Upper lobe of left lung (tissue), 6 donors: Measurements from ENCODE around the gene MDM2. TPM values are rescaled to one million over a fixed set of nuclear protein-coding genes. Genes with fewer than 3 reads are reported as not detected.
A peak's percentile ranks its signal among the peaks of the same experiment; 100 is the strongest.

Experiments
- ATAC-seq, 2 donors: fragments of 200-7000 bp; cut with Tn5 transposase; one replicate each; pipeline ENCODE4 v1.9.1; 2022; ENCODE audit warnings: mild to moderate bottlenecking in 2 of 2, moderate library complexity in 2 of 2; ENCODE audit not compliant: low FRiP score in 2 of 2
- DNase-seq, 2 donors: peaks; one replicate each; pipeline ENCODE4 v3.0.0-alpha.2; 2019 to 2020
- H3K27ac ChIP-seq, 4 donors: fragments of 200-600 bp; sonication (generic); one replicate each; pipeline ENCODE4 v1.5.1; 2016 to 2019
- H3K27me3 ChIP-seq, 4 donors: fragments of 200-600 bp; sonication (generic); one replicate each; pipeline ENCODE4 v1.5.1; 2017 to 2019
- H3K36me3 ChIP-seq, 4 donors: fragments of 200-600 bp; sonication (generic); one replicate each; pipeline ENCODE4 v1.5.1; 2016 to 2019
- H3K4me1 ChIP-seq, 4 donors: fragments of 200-600 bp; sonication (generic); one replicate each; pipeline ENCODE4 v1.5.1; 2018 to 2019
- H3K4me3 ChIP-seq, 4 donors: fragments of 200-600 bp; sonication (generic); one replicate each; pipeline ENCODE4 v1.5.1; 2017 to 2019; ENCODE audit warnings: mild to moderate bottlenecking in 2 of 4, moderate library complexity in 1 of 4
- H3K9me3 ChIP-seq, 4 donors: fragments of 200-600 bp; sonication (generic); one replicate each; pipeline ENCODE4 v1.5.1; 2018 to 2019
- CTCF ChIP-seq, 6 experiments: fragments of 450-650 bp in 4 of 6; fragments of 200-600 bp in 2 of 6; sonication (generic) in 2 of 6; IDR thresholded peaks; one replicate each; pipeline ENCODE4 v1.5.1; 2016 to 2019; ENCODE audit warnings: antibody characterized with exemption in 6 of 6
- EP300 ChIP-seq, 4 donors: sonication (generic); formaldehyde crosslinking; IDR thresholded peaks; one replicate each; pipeline ENCODE4 v1.5.1; 2017; ENCODE audit warnings: antibody characterized with exemption in 4 of 4, control low read depth in 2 of 4
- POLR2A ChIP-seq, 4 donors: fragments of 450-650 bp; IDR thresholded peaks; one replicate each; pipeline ENCODE4 v1.5.1; 2016 to 2017; ENCODE audit warnings: antibody characterized with exemption in 4 of 4, mild to moderate bottlenecking in 2 of 4
- POLR2AphosphoS5 ChIP-seq, 2 donors: sonication (generic); formaldehyde crosslinking; IDR thresholded peaks; one replicate each; pipeline ENCODE4 v1.5.1; 2017; ENCODE audit warnings: antibody characterized with exemption in 2 of 2
- WGBS, 2 donors: methylation state at CpG; one replicate each; pipeline ENCODE4 v1.1.5; 2017 to 2018; 5-methylcytosine and 5-hydroxymethylcytosine counted together
- total RNA-seq, 6 donors: library from RNA; depleted of rRNA in 4 of 6; stranded (reverse); fragments of >200 nt in 4 of 6; gene quantifications; one replicate each; pipeline versions ENCODE4 v1.1.0 to v1.2.1, GENCODE V29; 2016 to 2021
- donor health status: DM: no; HTN: no; CAD: no; lungs with moderate emphysema.
- donor health status: DM: no; HTN: yes; CAD: no; lungs with severe emphysema.

MDM2 gene
- total RNA-seq, 6 donors from 2014 or later = 64.6 to 162 (median 108) TPM

DNA sequence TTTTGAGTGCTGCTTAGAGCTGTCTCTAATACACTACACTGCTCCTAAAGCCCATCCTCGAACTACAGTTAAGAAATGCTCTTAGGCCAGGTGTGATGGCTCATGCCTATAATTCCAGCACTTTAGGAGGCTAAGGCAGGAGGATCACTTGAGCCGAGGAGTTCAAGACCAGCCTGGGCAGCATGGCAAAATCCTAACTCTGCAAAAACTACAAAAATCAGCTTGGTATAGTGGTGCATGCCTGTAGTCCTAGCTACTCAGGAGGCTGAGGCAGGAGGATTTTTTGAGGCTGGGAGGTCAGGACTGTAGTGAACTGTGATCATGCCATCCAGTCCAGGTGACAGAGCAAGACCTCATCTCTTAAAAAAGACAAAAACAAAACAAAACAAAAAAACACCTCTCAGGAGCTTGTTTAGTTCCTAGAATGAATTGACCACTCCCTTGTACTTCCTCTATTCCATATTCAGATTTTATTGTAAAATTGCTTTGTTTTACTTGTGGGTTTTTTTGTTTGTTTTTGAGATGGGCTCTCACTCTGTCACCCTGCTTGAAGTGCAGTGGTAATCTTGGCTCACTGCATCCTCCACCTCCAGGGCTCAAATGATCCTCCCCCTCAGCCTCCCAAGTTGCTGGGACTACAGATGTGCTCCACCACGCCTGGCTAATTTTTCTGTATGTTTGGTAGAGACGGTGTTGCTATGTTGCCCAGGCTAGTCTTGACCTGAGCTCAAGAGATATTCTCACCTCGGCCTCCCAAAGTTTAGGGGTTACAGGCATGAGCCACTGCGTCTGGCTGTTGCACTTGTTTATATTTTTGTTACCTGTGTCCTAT, 13.6 kb downstream of the MDM2 start:
- no peak for ATAC-seq
- Histone ChIP-seq H3K4me3 (no peak overlapping the region), H3K27me3 (no peaks in the 10 kb centered on the region), H3K4me1 (no peaks in the 10 kb centered on the region), H3K27ac (no peak overlapping the region), H3K36me3 (peaks cover 54 to 99% (median 76%) of the 10 kb centered on the region in 4 donors), H3K9me3 (no peaks in the 10 kb centered on the region)
- TF ChIP-seq POLR2A (IDR thresholded peaks at IDR 0.05) (no peak), CTCF (IDR thresholded peaks at IDR 0.05) (no peak), EP300 (IDR thresholded peaks at IDR 0.05) (no peak), POLR2AphosphoS5 (IDR thresholded peaks at IDR 0.05) (no peak)
- WGBS, 2 donors = 93 to 94% methylated on average over 6 of the region's 6 CpGs
- DNase-seq = no peak

- no peak for DNase-seq
- Histone ChIP-seq H3K27me3 (no peaks in the 10 kb centered on the region), H3K4me3 (no peak overlapping the region), H3K4me1 (no peaks in the 10 kb centered on the region), H3K27ac (no peak overlapping the region), H3K36me3 (peaks cover 61 to 99% (median 72%) of the 10 kb centered on the region in 4 donors), H3K9me3 (no peaks in the 10 kb centered on the region)
- TF ChIP-seq POLR2AphosphoS5 (IDR thresholded peaks at IDR 0.05) (no peak), EP300 (IDR thresholded peaks at IDR 0.05) (no peak), POLR2A (IDR thresholded peaks at IDR 0.05) (no peak), CTCF (IDR thresholded peaks at IDR 0.05) (no peak)
- ATAC-seq = no peak
- WGBS, 2 donors = 80 to 94% methylated on average over 3 of the region's 3 CpGs
Measured at GRCh38 chr12:68823696-68824095, 15.7 kb downstream of the MDM2 start.

GRCh38 chr12:68824131-68824530, 16.2 kb downstream of the MDM2 start:
- Histone ChIP-seq H3K4me1 (no peaks in the 10 kb centered on the region), H3K4me3 (no peak overlapping the region), H3K9me3 (no peaks in the 10 kb centered on the region), H3K36me3 (peaks cover 57 to 99% (median 72%) of the 10 kb centered on the region in 4 donors), H3K27ac (no peak overlapping the region), H3K27me3 (no peaks in the 10 kb centered on the region)
- no peak for ATAC-seq
- DNase-seq = peak in 1 of 2 donors; percentile 60
- 95 to 99% methylated on average over 5 of the region's 5 CpGs for WGBS, 2 donors
- TF ChIP-seq POLR2AphosphoS5 (IDR thresholded peaks at IDR 0.05) (no peak), CTCF (IDR thresholded peaks at IDR 0.05) (no peak), POLR2A (IDR thresholded peaks at IDR 0.05) (no peak), EP300 (IDR thresholded peaks at IDR 0.05) (no peak)

DNA sequence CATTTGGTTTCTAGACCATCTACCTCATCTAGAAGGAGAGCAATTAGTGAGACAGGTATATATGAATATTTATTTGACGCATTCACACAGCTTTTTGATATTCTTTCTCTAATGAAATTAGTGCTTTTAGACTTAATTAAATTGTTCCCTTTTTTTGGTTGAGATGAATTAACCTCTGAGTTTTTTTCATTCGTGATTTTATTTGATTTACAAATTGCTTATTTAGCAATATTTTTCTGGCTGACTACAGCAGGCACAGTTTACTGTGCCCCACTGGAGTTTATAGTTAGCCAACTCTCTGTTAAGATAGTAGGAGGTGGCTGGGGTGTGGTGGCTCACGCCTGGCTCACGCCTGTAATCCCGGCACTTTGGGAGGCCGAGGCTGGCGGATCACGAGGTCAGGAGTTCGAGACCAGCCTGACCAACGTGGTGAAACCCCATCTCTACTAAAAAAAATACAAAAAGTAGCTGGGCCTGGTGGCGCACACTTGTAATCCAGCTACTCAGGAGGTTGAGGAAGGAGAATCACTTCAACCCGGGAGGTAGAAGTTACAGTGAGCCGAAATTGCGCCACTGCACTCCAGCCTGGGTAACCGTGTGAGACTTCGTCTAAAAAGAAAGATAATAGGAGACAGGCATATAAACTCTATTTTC, 16.7 kb downstream of the MDM2 start:
- DNase-seq = peak in 1 of 2 donors; percentile 32

More for the DNA sequence above, 16.7 kb downstream of the MDM2 start:
- Histone ChIP-seq H3K27ac (no peak overlapping the region), H3K4me1 (no peaks in the 10 kb centered on the region), H3K9me3 (no peaks in the 10 kb centered on the region), H3K36me3 (peaks cover 51 to 99% (median 70%) of the 10 kb centered on the region in 4 donors), H3K4me3 (no peak overlapping the region), H3K27me3 (no peaks in the 10 kb centered on the region)
- no peak for TF ChIP-seq CTCF (IDR thresholded peaks at IDR 0.05)
- TF ChIP-seq POLR2A (IDR thresholded peaks at IDR 0.05) = no peak
- TF ChIP-seq POLR2AphosphoS5 (IDR thresholded peaks at IDR 0.05) = no peak
- TF ChIP-seq EP300 (IDR thresholded peaks at IDR 0.05) = no peak
- no peak for ATAC-seq
- 95 to 96% methylated on average over 16 of the region's 16 CpGs for WGBS, 2 donors
